ENCODE data around the gene ALX3.

DNA sequence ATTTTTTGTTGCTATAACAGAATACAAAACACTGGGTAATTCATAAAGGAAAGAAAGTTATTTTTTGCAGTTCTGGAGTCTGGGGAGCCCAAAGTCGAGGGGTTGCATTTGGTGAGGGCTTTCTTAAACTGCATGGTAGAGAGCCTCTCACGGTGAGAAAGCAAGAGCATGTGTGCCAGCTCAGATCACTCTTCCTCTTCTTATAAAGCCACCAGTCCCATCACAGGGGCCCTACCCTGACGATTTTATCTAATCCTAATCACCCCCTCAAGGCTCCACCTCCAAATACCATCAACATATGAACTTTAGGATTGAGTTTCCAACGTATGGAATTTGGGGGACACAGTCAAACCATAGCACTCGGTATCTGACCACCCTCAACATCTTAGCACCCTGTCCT, 37.1 kb downstream of the ALX3 start:
- TF ChIP-seq, protein P1, sequence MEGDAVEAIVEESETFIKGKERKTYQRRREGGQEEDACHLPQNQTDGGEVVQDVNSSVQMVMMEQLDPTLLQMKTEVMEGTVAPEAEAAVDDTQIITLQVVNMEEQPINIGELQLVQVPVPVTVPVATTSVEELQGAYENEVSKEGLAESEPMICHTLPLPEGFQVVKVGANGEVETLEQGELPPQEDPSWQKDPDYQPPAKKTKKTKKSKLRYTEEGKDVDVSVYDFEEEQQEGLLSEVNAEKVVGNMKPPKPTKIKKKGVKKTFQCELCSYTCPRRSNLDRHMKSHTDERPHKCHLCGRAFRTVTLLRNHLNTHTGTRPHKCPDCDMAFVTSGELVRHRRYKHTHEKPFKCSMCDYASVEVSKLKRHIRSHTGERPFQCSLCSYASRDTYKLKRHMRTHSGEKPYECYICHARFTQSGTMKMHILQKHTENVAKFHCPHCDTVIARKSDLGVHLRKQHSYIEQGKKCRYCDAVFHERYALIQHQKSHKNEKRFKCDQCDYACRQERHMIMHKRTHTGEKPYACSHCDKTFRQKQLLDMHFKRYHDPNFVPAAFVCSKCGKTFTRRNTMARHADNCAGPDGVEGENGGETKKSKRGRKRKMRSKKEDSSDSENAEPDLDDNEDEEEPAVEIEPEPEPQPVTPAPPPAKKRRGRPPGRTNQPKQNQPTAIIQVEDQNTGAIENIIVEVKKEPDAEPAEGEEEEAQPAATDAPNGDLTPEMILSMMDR (conservative IDR thresholded peaks at IDR 0.05): no peak
- TF ChIP-seq EZH2 (IDR thresholded peaks at IDR 0.05; ENCODE audit: low read depth): no peak

Data from PC-9 (cell line).